ENCODE measurements around the gene AMZ1. TPM values are rescaled to one million over a fixed set of nuclear protein-coding genes. Genes with fewer than 3 reads are reported as not detected.

AMZ1 gene
- total RNA-seq, 1 experiment from 2014 or later = 0.85 TPM

GRCh38 chr7:2701832-2702593, 14.0 kb downstream of the AMZ1 start:
- H3K36me3 Mint-ChIP-seq = no peaks in the 10 kb centered on the region
- H3K9me3 Mint-ChIP-seq = no peaks in the 10 kb centered on the region
- TF ChIP-seq NFYB (CRISPR knock-in tag; conservative IDR thresholded peaks at IDR 0.05; ENCODE audit: low read depth) (no peak), ATF2 (CRISPR knock-in tag; IDR thresholded peaks at IDR 0.05; ENCODE audit: borderline replicate concordance, low read depth) (no peak), TEAD4 (CRISPR knock-in tag; IDR thresholded peaks at IDR 0.05) (no peak), ZNF263 (CRISPR knock-in tag; IDR thresholded peaks at IDR 0.05; ENCODE audit: low read depth) (no peak), CREB1 (CRISPR knock-in tag; IDR thresholded peaks at IDR 0.05) (no peak), E2F5 (CRISPR knock-in tag; IDR thresholded peaks at IDR 0.05) (no peak), ZNF138 (CRISPR knock-in tag; conservative IDR thresholded peaks at IDR 0.05) (no peak), TEAD1 (CRISPR knock-in tag; IDR thresholded peaks at IDR 0.05) (no peak), ETV6 (CRISPR knock-in tag; IDR thresholded peaks at IDR 0.05) (no peak), ZNF532 (CRISPR knock-in tag; IDR thresholded peaks at IDR 0.05; ENCODE audit: borderline replicate concordance) (no peak), GRHL2 (CRISPR knock-in tag; IDR thresholded peaks at IDR 0.05; ENCODE audit: insufficient replicate concordance, severe bottlenecking) (no peak), ZNF512 (CRISPR knock-in tag; IDR thresholded peaks at IDR 0.05; ENCODE audit: borderline replicate concordance) (no peak), HMGA2 (CRISPR knock-in tag; IDR thresholded peaks at IDR 0.05) (no peak), USF1 (CRISPR knock-in tag; IDR thresholded peaks at IDR 0.05) (no peak), PRRX2 (CRISPR knock-in tag; IDR thresholded peaks at IDR 0.05) (no peak)
- DNase-seq (ENCODE audit: low spot score) (no peak), ATAC-seq (no peak)
- H3K4me3 Mint-ChIP-seq = no peak overlapping the region
- peak overlapping the region; percentile 34 for H3K27ac Mint-ChIP-seq
- POLR2A ChIA-PET = interaction anchor here (0.5 kb wide), 1 partner anchor 86 kb away, joined by 3 read pairs; no protein-coding TSS in a partner anchor
- H3K4me1 Mint-ChIP-seq = 0 out of 2 replicates have a peak, but pooled peaks cover 3% of the 10 kb centered on the region
- no peaks in the 10 kb centered on the region for H3K27me3 Mint-ChIP-seq (ENCODE audit: low read depth)
- CTCF ChIA-PET = interaction anchor here (0.8 to 4.9 kb wide), 11 partner anchors 8 to 250 kb away, joined by 3 to 44 read pairs (median 4); no protein-coding TSS in a partner anchor

- CTCF ChIA-PET = interaction anchor here (0.8 to 2.5 kb wide), 9 partner anchors 11 to 251 kb away, joined by 3 to 11 read pairs (median 3); no protein-coding TSS in a partner anchor
- H3K27ac Mint-ChIP-seq = peak overlapping the region; percentile 34
- H3K4me3 Mint-ChIP-seq = no peak overlapping the region
- H3K27me3 Mint-ChIP-seq (ENCODE audit: low read depth) = no peaks in the 10 kb centered on the region
- H3K9me3 Mint-ChIP-seq = no peaks in the 10 kb centered on the region
- POLR2A ChIA-PET = no interaction called here
- no peaks in the 10 kb centered on the region for H3K36me3 Mint-ChIP-seq
- ATAC-seq = no peak
- H3K4me1 Mint-ChIP-seq = peaks cover 6% of the 10 kb centered on the region; the same call in 1 of the 2 replicates
- no peak for DNase-seq (ENCODE audit: low spot score)
- no peak for TF ChIP-seq PRRX2 (CRISPR knock-in tag; IDR thresholded peaks at IDR 0.05)
- TF ChIP-seq GTF2I (CRISPR knock-in tag; conservative IDR thresholded peaks at IDR 0.05) = no peak
- TF ChIP-seq ERG (CRISPR knock-in tag; IDR thresholded peaks at IDR 0.05) = no peak
- TF ChIP-seq TEAD1 (CRISPR knock-in tag; IDR thresholded peaks at IDR 0.05) = no peak
- no peak for TF ChIP-seq ZNF671 (CRISPR knock-in tag; IDR thresholded peaks at IDR 0.05)
- TF ChIP-seq TEAD4 (CRISPR knock-in tag; IDR thresholded peaks at IDR 0.05) = no peak
- TF ChIP-seq MLX (CRISPR knock-in tag; IDR thresholded peaks at IDR 0.05) = no peak
Observed at GRCh38 chr7:2702594-2702957, 14.6 kb downstream of the AMZ1 start.
